PC-3 (cell line): ENCODE results near the gene OR10H5. TPM values are rescaled to one million over a fixed set of nuclear protein-coding genes. Genes with fewer than 3 reads are reported as not detected.

Experiments
- ATAC-seq: fragments of 200-7000 bp; cut with Tn5 transposase; 2 replicates; pipeline ENCODE4 v1.9.1; 2020; ENCODE audit warnings: mild to moderate bottlenecking, moderate library complexity
- BruUV-seq: library from RNA; stranded (reverse); fragments of 400-500 nt; replicated peaks from 2 replicates; lab custom pipeline; 2021; lab: Mats Ljungman, UMichigan
- CTCF ChIA-PET: fragments of 300-600 bp; sonication (Branson Sonifier 250); formaldehyde crosslinking; loops from one replicate; lab custom pipeline; 2022; ENCODE audit warnings: antibody characterized with exemption; lab: Charles Lee
- POLR2A ChIA-PET: fragments of 300-600 bp; sonication (Branson Sonifier 250); formaldehyde crosslinking; loops from one replicate; lab custom pipeline; 2022; ENCODE audit warnings: antibody characterized with exemption; ENCODE audit not compliant: unreplicated experiment; lab: Charles Lee
- DNase-seq: peaks from one replicate; pipeline ENCODE4 v3.0.0-alpha.2; 2015
- H2AFZ ChIP-seq: fragments of 300-600 bp; sonication (generic); 2 replicates; pipeline ENCODE4 v1.6.0; 2016; ENCODE audit warnings: antibody characterized with exemption, low read length
- H3F3A ChIP-seq: fragments of 300-600 bp; sonication (generic); one replicate; pipeline ENCODE4 v1.6.0; 2017; ENCODE audit warnings: antibody characterized with exemption, low read length, control low read depth, mild to moderate bottlenecking; ENCODE audit not compliant: unreplicated experiment
- H3K27ac ChIP-seq: fragments of 300-600 bp; sonication (generic); 2 replicates; pipeline ENCODE4 v1.5.1; 2016; ENCODE audit warnings: mild to moderate bottlenecking, low read length
- H3K27me3 ChIP-seq: fragments of 300-600 bp; sonication (generic); 2 replicates; pipeline ENCODE4 v1.6.1; 2016; ENCODE audit warnings: low read length, mixed read lengths
- H3K36me3 ChIP-seq: fragments of 300-600 bp; sonication (generic); 2 replicates; pipeline ENCODE4 v1.6.1; 2016; ENCODE audit warnings: low read depth, mixed run types, low read length, mixed read lengths
- H3K4me1 ChIP-seq: fragments of 300-600 bp; sonication (generic); 2 replicates; pipeline ENCODE4 v1.5.1; 2016; ENCODE audit warnings: low read length; ENCODE audit not compliant: insufficient read depth
- H3K4me2 ChIP-seq: fragments of 300-600 bp; sonication (generic); 2 replicates; pipeline ENCODE4 v1.6.0; 2016; ENCODE audit warnings: low read length
- H3K4me3 ChIP-seq: fragments of 300-600 bp; sonication (generic); 2 replicates; pipeline ENCODE4 v1.5.1; 2016; ENCODE audit warnings: mild to moderate bottlenecking, low read length, mixed read lengths
- H3K79me2 ChIP-seq: fragments of 300-600 bp; sonication (generic); 2 replicates; pipeline ENCODE4 v1.6.1; 2017; ENCODE audit warnings: low read length, mixed read lengths
- H3K9ac ChIP-seq: fragments of 300-600 bp; sonication (generic); 2 replicates; pipeline ENCODE4 v1.6.0; 2016; ENCODE audit warnings: mild to moderate bottlenecking, low read length
- H3K9me2 ChIP-seq: fragments of 300-600 bp; sonication (generic); replicated peaks from 2 replicates; pipeline ENCODE4 v1.6.1; 2016; ENCODE audit warnings: mixed run types, low read length, mixed read lengths
- H3K9me3 ChIP-seq: fragments of 300-600 bp; sonication (generic); 2 replicates; pipeline ENCODE4 v1.6.1; 2016; ENCODE audit warnings: low read length, mixed read lengths
- H4K20me1 ChIP-seq: fragments of 300-600 bp; sonication (generic); 2 replicates; pipeline ENCODE4 v1.6.1; 2016; ENCODE audit warnings: low read length, mixed read lengths
- EZH2 ChIP-seq: fragments of 300-600 bp; sonication (generic); IDR thresholded peaks from one replicate; pipeline ENCODE4 v1.6.1; 2017; ENCODE audit warnings: antibody characterized with exemption, mild to moderate bottlenecking, low read length; ENCODE audit not compliant: unreplicated experiment
- EZH2phosphoT487 ChIP-seq: fragments of 300-600 bp; sonication (generic); IDR thresholded peaks from 2 replicates; pipeline ENCODE4 v1.6.1; 2018; ENCODE audit warnings: mild to moderate bottlenecking, antibody characterized with exemption, low read length, borderline replicate concordance
- intact Hi-C: fragments of 100-400 bp; cut with micrococcal nuclease; formaldehyde crosslinking; loops from 2 replicates; pipeline ENCODE4 v1.9.0; 2023
- total RNA-seq: library from RNA; depleted of rRNA; stranded (reverse); fragments of >200 nt; gene quantifications from 2 replicates; pipeline ENCODE4 v1.2.3, GENCODE V29; 2014; rRNA removed
- TF ChIP-seq, protein P1 (sequence below): fragments of 300-600 bp; sonication (generic); conservative IDR thresholded peaks from 2 replicates; pipeline ENCODE4 v1.5.1; 2017; ENCODE audit warnings: antibody characterized with exemption, low read depth, mild to moderate bottlenecking, low read length

OR10H5 gene
- total RNA-seq, 1 experiment from 2014 or later: not detected

DNA sequence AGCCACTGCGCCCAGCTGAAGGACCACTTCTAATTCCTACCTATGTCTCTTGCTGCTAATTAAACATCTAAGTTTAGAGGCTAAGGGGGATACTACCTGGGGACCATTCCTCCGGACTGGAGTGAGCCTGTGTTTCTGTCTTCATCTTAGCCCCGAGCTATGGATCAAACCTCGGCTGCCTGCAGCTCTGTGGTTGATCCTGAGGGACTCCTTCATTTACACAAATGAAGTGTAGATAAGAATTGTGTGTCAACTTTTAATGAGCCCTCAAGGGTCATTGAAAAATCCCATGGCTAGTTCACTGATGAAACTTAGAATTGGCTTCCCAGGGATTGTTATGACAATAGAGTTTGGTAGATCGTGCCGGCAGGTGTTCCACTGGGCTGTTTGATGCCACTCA, 59.5 kb downstream of the OR10H5 start:
- Histone ChIP-seq H3K9me2 (no peaks in the 10 kb centered on the region), H3K4me1 (no peaks in the 10 kb centered on the region), H2AFZ (no peak overlapping the region), H3K4me2 (no peak overlapping the region), H3K9ac (no peak overlapping the region), H3F3A (no peaks in the 10 kb centered on the region), H3K27me3 (peaks cover 22% of the 10 kb centered on the region), H4K20me1 (no peaks in the 10 kb centered on the region), H3K27ac (no peak overlapping the region), H3K36me3 (no peaks in the 10 kb centered on the region), H3K79me2 (no peaks in the 10 kb centered on the region), H3K4me3 (no peak overlapping the region), H3K9me3 (no peaks in the 10 kb centered on the region)
- CTCF ChIA-PET: no interaction called here
- no peak for ATAC-seq
- DNase-seq: no peak
- POLR2A ChIA-PET: no interaction called here
- no peak for TF ChIP-seq EZH2
- no peak for TF ChIP-seq EZH2phosphoT487
- TF ChIP-seq, protein P1, sequence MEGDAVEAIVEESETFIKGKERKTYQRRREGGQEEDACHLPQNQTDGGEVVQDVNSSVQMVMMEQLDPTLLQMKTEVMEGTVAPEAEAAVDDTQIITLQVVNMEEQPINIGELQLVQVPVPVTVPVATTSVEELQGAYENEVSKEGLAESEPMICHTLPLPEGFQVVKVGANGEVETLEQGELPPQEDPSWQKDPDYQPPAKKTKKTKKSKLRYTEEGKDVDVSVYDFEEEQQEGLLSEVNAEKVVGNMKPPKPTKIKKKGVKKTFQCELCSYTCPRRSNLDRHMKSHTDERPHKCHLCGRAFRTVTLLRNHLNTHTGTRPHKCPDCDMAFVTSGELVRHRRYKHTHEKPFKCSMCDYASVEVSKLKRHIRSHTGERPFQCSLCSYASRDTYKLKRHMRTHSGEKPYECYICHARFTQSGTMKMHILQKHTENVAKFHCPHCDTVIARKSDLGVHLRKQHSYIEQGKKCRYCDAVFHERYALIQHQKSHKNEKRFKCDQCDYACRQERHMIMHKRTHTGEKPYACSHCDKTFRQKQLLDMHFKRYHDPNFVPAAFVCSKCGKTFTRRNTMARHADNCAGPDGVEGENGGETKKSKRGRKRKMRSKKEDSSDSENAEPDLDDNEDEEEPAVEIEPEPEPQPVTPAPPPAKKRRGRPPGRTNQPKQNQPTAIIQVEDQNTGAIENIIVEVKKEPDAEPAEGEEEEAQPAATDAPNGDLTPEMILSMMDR: no peak
- no TSS peak for BruUV-seq
- intact Hi-C loops: no loop called here

DNA sequence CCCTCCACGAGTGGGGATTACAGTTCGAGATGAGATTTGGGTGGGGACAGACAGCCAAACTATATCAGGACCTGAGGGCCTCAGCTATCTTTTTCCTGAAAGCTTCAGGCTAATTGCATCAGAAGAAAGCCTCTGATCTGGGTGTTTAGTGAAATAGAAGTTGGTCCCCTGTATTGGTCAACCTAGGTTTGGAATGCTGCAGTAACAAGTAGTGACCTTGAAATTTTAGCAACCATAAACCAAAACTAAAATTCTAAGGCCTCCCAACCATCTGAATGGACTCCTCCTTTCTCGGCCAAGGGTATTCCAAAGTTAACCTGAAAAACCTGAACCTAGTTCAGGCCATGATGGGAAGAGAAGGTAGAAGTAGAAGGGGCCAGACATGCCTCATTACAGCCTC, 62.9 kb downstream of the OR10H5 start:
- TF ChIP-seq EZH2phosphoT487: no peak
- TF ChIP-seq EZH2: no peak
- TF ChIP-seq, protein P1: no peak
- BruUV-seq: no TSS peak
- intact Hi-C loops: no loop called here

More for the DNA sequence above, 62.9 kb downstream of the OR10H5 start:
- no peaks in the 10 kb centered on the region for H3K36me3 ChIP-seq
- H3K27ac ChIP-seq: no peak overlapping the region
- ChIA-PET CTCF (no interaction called here), POLR2A (no interaction called here)
- H2AFZ ChIP-seq: no peak overlapping the region
- peaks cover 17% of the 10 kb centered on the region for H3K27me3 ChIP-seq
- H3K79me2 ChIP-seq: no peaks in the 10 kb centered on the region
- H3K4me1 ChIP-seq: no peaks in the 10 kb centered on the region
- DNase-seq (no peak), ATAC-seq (no peak)
- no peak overlapping the region for H3K9ac ChIP-seq
- H3K4me2 ChIP-seq: no peak overlapping the region
- no peaks in the 10 kb centered on the region for H3K9me3 ChIP-seq
- no peak overlapping the region for H3K4me3 ChIP-seq
- no peaks in the 10 kb centered on the region for H4K20me1 ChIP-seq
- no peaks in the 10 kb centered on the region for H3F3A ChIP-seq
- H3K9me2 ChIP-seq: no peaks in the 10 kb centered on the region

Other genes starting within 250 kb of the OR10H5 start
- not detected in 2 replicates for gene CYP4F8, start 172.4 kb upstream of the OR10H5 start, total RNA-seq
- not detected in 2 replicates for gene CYP4F3, start 146.8 kb upstream of the OR10H5 start, total RNA-seq
- gene CYP4F12, start 114.6 kb upstream of the OR10H5 start, total RNA-seq: not detected in 2 replicates
- gene OR10H2, start 59.6 kb upstream of the OR10H5 start, total RNA-seq: not detected in 2 replicates
- not detected in 2 replicates for gene OR10H3, start 49.7 kb upstream of the OR10H5 start, total RNA-seq
- not detected in 2 replicates for gene OR10H1, start 28.0 kb downstream of the OR10H5 start, total RNA-seq
- not detected in 2 replicates for gene CYP4F2, start 110.4 kb downstream of the OR10H5 start, total RNA-seq
- 0.06 and 0.11 TPM in 2 replicates for gene CYP4F11, start 146.9 kb downstream of the OR10H5 start, total RNA-seq
- not detected in 2 replicates for gene OR10H4, start 161.3 kb downstream of the OR10H5 start, total RNA-seq